ENCODE results near the gene TRRAP. TPM values are rescaled to one million over a fixed set of nuclear protein-coding genes. Genes with fewer than 3 reads are reported as not detected.
"Not testable (repeated sequence)": the region's sequence is repeated elsewhere in the genome, so short reads cannot be mapped to it uniquely, and the experiment has no call there.

The TRRAP gene
- total RNA-seq, 1 donor from 2014 or later = 39.3 TPM

GRCh38 chr7:98870121-98870651 lies 8.1 kb upstream of the TRRAP start:
- Histone ChIP-seq H3K27ac (no peak overlapping the region), H3K9me3 (no peaks in the 10 kb centered on the region), H3K27me3 (no peaks in the 10 kb centered on the region), H3K4me3 (peak overlapping the region; percentile 49 to 67), H3K36me3 (no peaks in the 10 kb centered on the region), H3K4me1 (peaks cover 20% of the 10 kb centered on the region)
- intact Hi-C loops (cut with DNase I) = no loop called here
- no peak for DNase-seq (ENCODE audit: extremely low spot score in 2 of 2)
- TF ChIP-seq POLR2A (IDR thresholded peaks at IDR 0.05) = no peak
- TF ChIP-seq CTCF (IDR thresholded peaks at IDR 0.05) = no peak
- no peak for TF ChIP-seq POLR2AphosphoS5 (IDR thresholded peaks at IDR 0.05; ENCODE audit: insufficient read depth in 1 of 2, low read depth in 1 of 2)

GRCh38 chr7:98870807-98871491 lies 7.4 kb upstream of the TRRAP start:
- Histone ChIP-seq H3K9me3 (no peaks in the 10 kb centered on the region), H3K36me3 (no peaks in the 10 kb centered on the region), H3K27me3 (no peaks in the 10 kb centered on the region), H3K4me1 (peaks cover 20% of the 10 kb centered on the region), H3K27ac (no peak overlapping the region), H3K4me3 (peak overlapping the region in 1 of 2 donors; percentile 49)
- intact Hi-C loops (cut with DNase I) = no loop called here
- no peak for TF ChIP-seq POLR2AphosphoS5 (IDR thresholded peaks at IDR 0.05; ENCODE audit: insufficient read depth in 1 of 2, low read depth in 1 of 2)
- TF ChIP-seq CTCF (IDR thresholded peaks at IDR 0.05) = no peak
- TF ChIP-seq POLR2A (IDR thresholded peaks at IDR 0.05) = no peak
- DNase-seq (ENCODE audit: extremely low spot score in 2 of 2) = no peak

- TF ChIP-seq POLR2AphosphoS5 (IDR thresholded peaks at IDR 0.05; ENCODE audit: insufficient read depth in 1 of 2, low read depth in 1 of 2) (no peak), CTCF (IDR thresholded peaks at IDR 0.05) (no peak), POLR2A (IDR thresholded peaks at IDR 0.05) (no peak)
- no peaks in the 10 kb centered on the region for H3K9me3 ChIP-seq
- no peak for DNase-seq (ENCODE audit: extremely low spot score in 2 of 2)
- H3K4me3 ChIP-seq = no peak overlapping the region
- H3K27me3 ChIP-seq = no peaks in the 10 kb centered on the region
- no peak overlapping the region for H3K27ac ChIP-seq
- no peaks in the 10 kb centered on the region for H3K36me3 ChIP-seq
- intact Hi-C loops (cut with DNase I) = no loop called here
- H3K4me1 ChIP-seq = peaks cover 20% of the 10 kb centered on the region
Measured at GRCh38 chr7:98872328-98872924, 5.9 kb upstream of the TRRAP start.

- H3K9me3 ChIP-seq; H3K27ac ChIP-seq; H3K36me3 ChIP-seq; intact Hi-C loops (cut with DNase I); DNase-seq (ENCODE audit: extremely low spot score in 2 of 2); H3K27me3 ChIP-seq; H3K4me3 ChIP-seq: not testable (repeated sequence)
- peaks cover 25% of the 10 kb centered on the region for H3K4me1 ChIP-seq
Measured at GRCh38 chr7:98873610-98874009, 4.7 kb upstream of the TRRAP start.

GRCh38 chr7:98874942-98875341 lies 3.4 kb upstream of the TRRAP start:
- no peak for DNase-seq (ENCODE audit: extremely low spot score in 2 of 2)
- TF ChIP-seq POLR2A (IDR thresholded peaks at IDR 0.05) (no peak), CTCF (IDR thresholded peaks at IDR 0.05) (no peak), POLR2AphosphoS5 (IDR thresholded peaks at IDR 0.05; ENCODE audit: insufficient read depth in 1 of 2, low read depth in 1 of 2) (no peak)

More at GRCh38 chr7:98874942-98875341, 3.4 kb upstream of the TRRAP start:
- H3K9me3 ChIP-seq = no peaks in the 10 kb centered on the region
- no peak overlapping the region for H3K4me3 ChIP-seq
- no peaks in the 10 kb centered on the region for H3K36me3 ChIP-seq
- peaks cover 26% of the 10 kb centered on the region for H3K4me1 ChIP-seq
- no peak overlapping the region for H3K27ac ChIP-seq
- no peaks in the 10 kb centered on the region for H3K27me3 ChIP-seq
- intact Hi-C loops (cut with DNase I) = no loop called here

Data from vagina (tissue), 2 donors.